ENCODE measurements around the gene PAFAH1B1.
"Not testable (repeated sequence)": the region's sequence is repeated elsewhere in the genome, so short reads cannot be mapped to it uniquely, and the experiment has no call there.

Gene PAFAH1B1

GRCh38 chr17:2689411-2690164, 96.1 kb downstream of the PAFAH1B1 start:
- peak; percentile 65 for DNase-seq (ENCODE audit: low spot score)

GRCh38 chr17:2690165-2691068, 97.0 kb downstream of the PAFAH1B1 start:
- DNase-seq (ENCODE audit: low spot score) = no peak

- DNase-seq (ENCODE audit: low spot score) = no peak
Measured at GRCh38 chr17:2691069-2691871, 97.8 kb downstream of the PAFAH1B1 start.

GRCh38 chr17:2691965-2692780, 98.7 kb downstream of the PAFAH1B1 start:
- no peak for DNase-seq (ENCODE audit: low spot score)

- DNase-seq (ENCODE audit: low spot score) = no peak
Measured at GRCh38 chr17:2692781-2693135, 99.3 kb downstream of the PAFAH1B1 start.

GRCh38 chr17:2693561-2694380, 100.3 kb downstream of the PAFAH1B1 start:
- DNase-seq (ENCODE audit: low spot score) = no peak

- no peak for DNase-seq (ENCODE audit: low spot score)
Measured at GRCh38 chr17:2694381-2695242, 101.2 kb downstream of the PAFAH1B1 start.

- no peak for DNase-seq (ENCODE audit: low spot score)
Measured at GRCh38 chr17:2695243-2695960, 101.9 kb downstream of the PAFAH1B1 start.

- no peak for DNase-seq (ENCODE audit: low spot score)
Measured at GRCh38 chr17:2695961-2696760, 102.7 kb downstream of the PAFAH1B1 start.

GRCh38 chr17:2697611-2698162, 104.2 kb downstream of the PAFAH1B1 start:
- DNase-seq (ENCODE audit: low spot score) = no peak

- DNase-seq (ENCODE audit: low spot score) = not testable (repeated sequence)
Measured at GRCh38 chr17:2699216-2699805, 105.9 kb downstream of the PAFAH1B1 start.

GRCh38 chr17:2700030-2700490, 106.6 kb downstream of the PAFAH1B1 start:
- no peak for DNase-seq (ENCODE audit: low spot score)

GRCh38 chr17:2700491-2701141, 107.2 kb downstream of the PAFAH1B1 start:
- peak; percentile 53 for DNase-seq (ENCODE audit: low spot score)

GRCh38 chr17:2701161-2701995, 107.9 kb downstream of the PAFAH1B1 start:
- peak; percentile 56 for DNase-seq (ENCODE audit: low spot score)

GRCh38 chr17:2701996-2702741, 108.7 kb downstream of the PAFAH1B1 start:
- DNase-seq (ENCODE audit: low spot score) = peak; percentile 28

All from left forelimb (tissue), 1 donor.